ENCODE measurements around the gene ORMDL3. TPM values are rescaled to one million over a fixed set of nuclear protein-coding genes. Genes with fewer than 3 reads are reported as not detected.

ORMDL3 gene
- total RNA-seq, 1 donor from 2014 or later = 59.4 TPM

- Mint-ChIP-seq H3K4me3 (ENCODE audit: unreplicated experiment) (no peak overlapping the region), H3K27ac (ENCODE audit: unreplicated experiment) (no peak overlapping the region), H3K27me3 (ENCODE audit: unreplicated experiment) (peaks cover 49% of the 10 kb centered on the region), H3K4me1 (ENCODE audit: unreplicated experiment) (no peaks in the 10 kb centered on the region), H3K9me3 (ENCODE audit: unreplicated experiment) (no peaks in the 10 kb centered on the region), H3K36me3 (ENCODE audit: unreplicated experiment) (no peaks in the 10 kb centered on the region)
- TF ChIP-seq CTCF (IDR thresholded peaks at IDR 0.05) = no peak
- DNase-seq (ENCODE audit: extremely low spot score, unreplicated experiment) = no peak
Observed at GRCh38 chr17:39965017-39965699, 37.8 kb upstream of the ORMDL3 start.

- Mint-ChIP-seq H3K4me3 (ENCODE audit: unreplicated experiment) (no peak overlapping the region), H3K4me1 (ENCODE audit: unreplicated experiment) (peaks cover 3% of the 10 kb centered on the region), H3K9me3 (ENCODE audit: unreplicated experiment) (no peaks in the 10 kb centered on the region), H3K27me3 (ENCODE audit: unreplicated experiment) (peaks cover 40% of the 10 kb centered on the region), H3K36me3 (ENCODE audit: unreplicated experiment) (no peaks in the 10 kb centered on the region), H3K27ac (ENCODE audit: unreplicated experiment) (no peak overlapping the region)
- TF ChIP-seq CTCF (IDR thresholded peaks at IDR 0.05) = no peak
- no peak for DNase-seq (ENCODE audit: extremely low spot score, unreplicated experiment)
Observed at GRCh38 chr17:39963829-39964228, 36.4 kb upstream of the ORMDL3 start.

GRCh38 chr17:39962642-39963220 is 35.3 kb upstream of the ORMDL3 start, which contains the start of gene GSDMA:
TSS of gene GSDMA (plus strand) at chr17:39963004. CDS start at chr17:39965688, 2,684 bp downstream.
- H3K9me3 Mint-ChIP-seq (ENCODE audit: unreplicated experiment) = no peaks in the 10 kb centered on the region
- H3K4me3 Mint-ChIP-seq (ENCODE audit: unreplicated experiment) = no peak within 1 kb of the TSS
- H3K27ac Mint-ChIP-seq (ENCODE audit: unreplicated experiment) = no peak within 1 kb of the TSS
- DNase-seq (ENCODE audit: extremely low spot score, unreplicated experiment) = no peak
- peaks cover 3% of the 10 kb centered on the region for H3K4me1 Mint-ChIP-seq (ENCODE audit: unreplicated experiment)
- H3K27me3 Mint-ChIP-seq (ENCODE audit: unreplicated experiment) = peaks cover 36% of the 10 kb centered on the region
- H3K36me3 Mint-ChIP-seq (ENCODE audit: unreplicated experiment) = no peaks in the 10 kb centered on the region
- no peak for TF ChIP-seq CTCF (IDR thresholded peaks at IDR 0.05)

- H3K9me3 Mint-ChIP-seq (ENCODE audit: unreplicated experiment) = no peaks in the 10 kb centered on the region
- no peaks in the 10 kb centered on the region for H3K36me3 Mint-ChIP-seq (ENCODE audit: unreplicated experiment)
- peaks cover 3% of the 10 kb centered on the region for H3K4me1 Mint-ChIP-seq (ENCODE audit: unreplicated experiment)
- H3K4me3 Mint-ChIP-seq (ENCODE audit: unreplicated experiment) = no peak overlapping the region
- H3K27me3 Mint-ChIP-seq (ENCODE audit: unreplicated experiment) = peaks cover 17% of the 10 kb centered on the region
- no peak for TF ChIP-seq CTCF (IDR thresholded peaks at IDR 0.05)
- DNase-seq (ENCODE audit: extremely low spot score, unreplicated experiment) = no peak
- no peak overlapping the region for H3K27ac Mint-ChIP-seq (ENCODE audit: unreplicated experiment)
Observed at GRCh38 chr17:39960524-39961041, 33.2 kb upstream of the ORMDL3 start.

GRCh38 chr17:39955726-39956225 is 28.4 kb upstream of the ORMDL3 start:
- Mint-ChIP-seq H3K9me3 (ENCODE audit: unreplicated experiment) (no peaks in the 10 kb centered on the region), H3K27ac (ENCODE audit: unreplicated experiment) (no peak overlapping the region), H3K4me3 (ENCODE audit: unreplicated experiment) (no peak overlapping the region), H3K4me1 (ENCODE audit: unreplicated experiment) (peaks cover 16% of the 10 kb centered on the region), H3K27me3 (ENCODE audit: unreplicated experiment) (peaks cover 7% of the 10 kb centered on the region), H3K36me3 (ENCODE audit: unreplicated experiment) (no peaks in the 10 kb centered on the region)
- no peak for DNase-seq (ENCODE audit: extremely low spot score, unreplicated experiment)
- TF ChIP-seq CTCF (IDR thresholded peaks at IDR 0.05) = no peak

Measured in osteocyte (in vitro differentiated cells).